Liver (tissue), 3 donors: ENCODE measurements around the gene HNRNPDL.

ENCODE experiments used
- EGR1 ChIP-seq, 2 donors: IDR thresholded peaks; 2 replicates each; pipeline ENCODE4 v1.6.1; 2016 to 2018; ENCODE audit warnings: antibody characterized with exemption in 2 of 2, low read depth in 2 of 2
- FOXA1 ChIP-seq: IDR thresholded peaks from 2 replicates; pipeline ENCODE4 v1.6.1; 2016; ENCODE audit warnings: antibody characterized with exemption
- HNF4G ChIP-seq: IDR thresholded peaks from 2 replicates; pipeline ENCODE4 v1.6.1; 2016; ENCODE audit warnings: antibody characterized with exemption
- JUND ChIP-seq, 2 donors: IDR thresholded peaks; 2 replicates each; pipeline ENCODE4 v1.6.1; 2016; ENCODE audit warnings: antibody characterized with exemption in 2 of 2
- NR2F2 ChIP-seq: IDR thresholded peaks from 2 replicates; pipeline ENCODE4 v1.6.1; 2016; ENCODE audit warnings: antibody characterized with exemption
- REST ChIP-seq: IDR thresholded peaks from 2 replicates; pipeline ENCODE4 v1.6.1; 2016; ENCODE audit warnings: antibody characterized with exemption, mild to moderate bottlenecking
- RXRA ChIP-seq, 2 donors: IDR thresholded peaks; 2 replicates each; pipeline ENCODE4 v1.6.1; 2017 to 2018; ENCODE audit warnings: antibody characterized with exemption in 2 of 2, mild to moderate bottlenecking in 1 of 2
- TAF1 ChIP-seq: conservative IDR thresholded peaks from 2 replicates; pipeline ENCODE4 v1.6.1; 2016; ENCODE audit warnings: antibody characterized with exemption, mild to moderate bottlenecking
- ZBTB33 ChIP-seq: IDR thresholded peaks from 2 replicates; pipeline ENCODE4 v1.6.1; 2016; ENCODE audit warnings: antibody characterized with exemption
- TF ChIP-seq, protein P1 (sequence below): fragments of 150-350 bp; IDR thresholded peaks from 2 replicates; pipeline ENCODE4 v1.5.1; 2017; ENCODE audit warnings: improper control_type of control experiment, low read depth, low read length; ENCODE audit not compliant: missing input control
- TF ChIP-seq, protein P2 (sequence below): IDR thresholded peaks from 2 replicates; pipeline ENCODE4 v1.6.1; 2016; ENCODE audit warnings: antibody characterized with exemption
- donor health status: healthy.
- donor health status: healthy.

DNA sequence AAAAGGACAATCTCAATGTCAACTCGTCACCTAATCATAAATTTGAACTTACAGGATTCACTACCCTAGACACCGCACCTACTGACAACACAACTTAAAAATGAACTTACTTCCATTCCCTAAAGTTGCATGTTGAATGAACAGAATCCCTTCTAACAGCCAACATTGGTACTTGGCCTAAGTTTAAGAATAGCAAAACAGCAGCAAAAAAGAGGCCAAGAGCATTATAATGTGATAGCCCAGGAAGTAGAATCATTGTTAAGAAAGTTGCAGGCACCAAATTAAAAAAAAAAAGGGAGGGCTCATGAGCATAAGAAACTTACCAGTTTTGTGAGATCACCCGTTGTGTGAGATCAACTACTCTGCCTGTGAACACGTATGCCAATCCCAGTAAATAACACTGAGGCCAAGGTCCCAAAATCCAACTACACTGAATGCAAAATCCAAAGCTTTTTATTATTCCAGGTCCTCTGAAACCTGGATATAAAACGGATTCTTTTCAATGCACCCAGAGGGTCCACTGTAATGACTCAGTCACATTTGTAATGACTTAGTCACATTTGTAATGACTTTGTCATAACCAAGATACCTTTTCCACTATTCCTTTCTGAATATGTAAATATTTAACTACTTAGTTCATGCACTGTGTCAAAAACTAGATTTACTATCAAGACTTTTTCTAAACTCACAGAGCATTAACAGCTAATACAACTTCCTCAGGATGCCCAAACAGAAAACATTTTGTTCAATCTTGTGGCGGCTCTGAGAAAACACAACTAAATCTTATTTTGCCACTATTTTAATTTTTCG is 6.8 kb downstream of the HNRNPDL start:
- TF ChIP-seq, protein P1, sequence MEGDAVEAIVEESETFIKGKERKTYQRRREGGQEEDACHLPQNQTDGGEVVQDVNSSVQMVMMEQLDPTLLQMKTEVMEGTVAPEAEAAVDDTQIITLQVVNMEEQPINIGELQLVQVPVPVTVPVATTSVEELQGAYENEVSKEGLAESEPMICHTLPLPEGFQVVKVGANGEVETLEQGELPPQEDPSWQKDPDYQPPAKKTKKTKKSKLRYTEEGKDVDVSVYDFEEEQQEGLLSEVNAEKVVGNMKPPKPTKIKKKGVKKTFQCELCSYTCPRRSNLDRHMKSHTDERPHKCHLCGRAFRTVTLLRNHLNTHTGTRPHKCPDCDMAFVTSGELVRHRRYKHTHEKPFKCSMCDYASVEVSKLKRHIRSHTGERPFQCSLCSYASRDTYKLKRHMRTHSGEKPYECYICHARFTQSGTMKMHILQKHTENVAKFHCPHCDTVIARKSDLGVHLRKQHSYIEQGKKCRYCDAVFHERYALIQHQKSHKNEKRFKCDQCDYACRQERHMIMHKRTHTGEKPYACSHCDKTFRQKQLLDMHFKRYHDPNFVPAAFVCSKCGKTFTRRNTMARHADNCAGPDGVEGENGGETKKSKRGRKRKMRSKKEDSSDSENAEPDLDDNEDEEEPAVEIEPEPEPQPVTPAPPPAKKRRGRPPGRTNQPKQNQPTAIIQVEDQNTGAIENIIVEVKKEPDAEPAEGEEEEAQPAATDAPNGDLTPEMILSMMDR = no peak
- TF ChIP-seq HNF4G = no peak
- no peak for TF ChIP-seq JUND (IDR thresholded peaks at IDR 0.05)
- no peak for TF ChIP-seq RXRA (IDR thresholded peaks at IDR 0.05)
- TF ChIP-seq, protein P2, sequence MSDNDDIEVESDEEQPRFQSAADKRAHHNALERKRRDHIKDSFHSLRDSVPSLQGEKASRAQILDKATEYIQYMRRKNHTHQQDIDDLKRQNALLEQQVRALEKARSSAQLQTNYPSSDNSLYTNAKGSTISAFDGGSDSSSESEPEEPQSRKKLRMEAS = no peak
- TF ChIP-seq REST = no peak
- no peak for TF ChIP-seq EGR1 (IDR thresholded peaks at IDR 0.05; ENCODE audit: low read depth in 2 of 2)
- no peak for TF ChIP-seq ZBTB33
- TF ChIP-seq NR2F2 = no peak
- TF ChIP-seq TAF1 = no peak
- no peak for TF ChIP-seq FOXA1
